ENCODE measurements around the gene IL13.

Gene IL13

DNA sequence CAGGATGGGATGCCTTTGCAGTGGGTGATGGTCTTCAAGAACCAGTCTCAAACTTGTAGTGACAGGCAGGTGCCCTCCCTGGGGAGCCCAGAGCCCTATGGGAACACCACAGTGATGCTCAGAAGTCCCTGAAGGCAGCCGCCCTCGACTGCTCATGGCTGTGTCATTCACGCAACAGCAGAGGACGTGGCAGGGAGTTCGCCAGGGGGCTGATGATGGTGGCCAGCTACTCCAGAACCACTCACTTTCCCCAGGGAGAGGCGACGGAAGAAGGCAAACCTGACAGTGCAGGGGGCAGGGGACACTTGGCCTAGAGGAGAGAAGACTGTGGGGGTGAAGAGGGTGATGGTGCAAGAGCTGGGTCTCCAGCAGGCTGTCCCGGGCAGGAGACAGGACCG is 4.0 kb downstream of the IL13 start:
- TF ChIP-seq, protein P1, sequence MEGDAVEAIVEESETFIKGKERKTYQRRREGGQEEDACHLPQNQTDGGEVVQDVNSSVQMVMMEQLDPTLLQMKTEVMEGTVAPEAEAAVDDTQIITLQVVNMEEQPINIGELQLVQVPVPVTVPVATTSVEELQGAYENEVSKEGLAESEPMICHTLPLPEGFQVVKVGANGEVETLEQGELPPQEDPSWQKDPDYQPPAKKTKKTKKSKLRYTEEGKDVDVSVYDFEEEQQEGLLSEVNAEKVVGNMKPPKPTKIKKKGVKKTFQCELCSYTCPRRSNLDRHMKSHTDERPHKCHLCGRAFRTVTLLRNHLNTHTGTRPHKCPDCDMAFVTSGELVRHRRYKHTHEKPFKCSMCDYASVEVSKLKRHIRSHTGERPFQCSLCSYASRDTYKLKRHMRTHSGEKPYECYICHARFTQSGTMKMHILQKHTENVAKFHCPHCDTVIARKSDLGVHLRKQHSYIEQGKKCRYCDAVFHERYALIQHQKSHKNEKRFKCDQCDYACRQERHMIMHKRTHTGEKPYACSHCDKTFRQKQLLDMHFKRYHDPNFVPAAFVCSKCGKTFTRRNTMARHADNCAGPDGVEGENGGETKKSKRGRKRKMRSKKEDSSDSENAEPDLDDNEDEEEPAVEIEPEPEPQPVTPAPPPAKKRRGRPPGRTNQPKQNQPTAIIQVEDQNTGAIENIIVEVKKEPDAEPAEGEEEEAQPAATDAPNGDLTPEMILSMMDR (IDR thresholded peaks at IDR 0.05; ENCODE audit: low read depth, low read length, missing control alignments), result no peak
- DNase-seq (ENCODE audit: low read depth), result no peak
- no peak overlapping the region for H3K4me3 ChIP-seq (ENCODE audit: low read depth, low read length)

- DNase-seq (ENCODE audit: low read depth), result peak; percentile 82
- TF ChIP-seq, protein P1 (IDR thresholded peaks at IDR 0.05; ENCODE audit: low read depth, low read length, missing control alignments), result peak; percentile 26
- no peak overlapping the region for H3K4me3 ChIP-seq (ENCODE audit: low read depth, low read length)
Observed at GRCh38 chr5:132662925-132663770, 5.2 kb downstream of the IL13 start.

DNA sequence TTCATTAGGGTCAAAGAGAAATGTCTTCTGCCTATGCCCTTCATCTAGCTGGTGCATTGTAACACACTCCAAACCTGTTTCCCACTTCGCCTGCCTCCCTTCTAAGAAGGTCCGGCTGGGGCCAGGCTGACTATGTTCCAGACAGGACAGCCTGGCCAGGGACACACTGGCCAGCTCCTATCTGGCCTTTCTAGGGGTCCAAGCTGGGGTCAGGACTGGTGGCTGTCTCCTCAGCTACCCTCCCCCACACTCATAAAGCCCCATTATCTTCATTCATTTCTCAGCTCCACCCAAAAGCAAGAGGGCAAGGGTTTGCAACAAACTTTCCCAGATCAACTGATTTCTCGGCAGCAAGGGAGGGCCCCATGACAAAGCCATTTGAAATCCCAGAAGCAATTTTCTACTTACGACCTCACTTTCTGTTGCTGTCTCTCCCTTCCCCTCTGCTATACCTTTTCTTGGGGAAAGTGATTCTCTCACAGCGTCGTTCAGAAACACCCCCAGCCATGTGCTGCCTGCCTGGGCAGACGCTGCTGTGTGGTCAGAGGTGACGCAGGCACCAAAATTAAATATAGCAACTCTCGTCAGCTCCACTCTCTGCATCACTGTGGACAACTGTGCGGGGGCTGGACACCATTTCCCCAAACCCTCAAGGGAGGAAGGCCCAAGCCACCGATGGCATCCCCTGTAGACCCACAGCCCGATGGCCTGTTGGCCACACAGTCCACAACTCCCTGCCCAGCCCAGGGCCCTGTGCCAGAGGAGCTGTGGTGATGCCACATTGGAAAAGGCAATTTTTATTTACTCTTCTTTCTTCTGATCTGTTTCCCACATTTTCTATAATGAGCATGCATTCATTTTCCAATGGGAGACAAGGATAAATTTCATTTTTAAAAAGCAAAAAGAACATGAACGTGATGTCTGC is 6.1 kb downstream of the IL13 start:
- TF ChIP-seq, protein P1 (IDR thresholded peaks at IDR 0.05; ENCODE audit: low read depth, low read length, missing control alignments), result no peak
- H3K4me3 ChIP-seq (ENCODE audit: low read depth, low read length), result no peak overlapping the region
- no peak for DNase-seq (ENCODE audit: low read depth)

- TF ChIP-seq, protein P1 (IDR thresholded peaks at IDR 0.05; ENCODE audit: low read depth, low read length, missing control alignments), result no peak
- no peak overlapping the region for H3K4me3 ChIP-seq (ENCODE audit: low read depth, low read length)
- DNase-seq (ENCODE audit: low read depth), result no peak
Observed at GRCh38 chr5:132664696-132665209, 6.8 kb downstream of the IL13 start.

DNA sequence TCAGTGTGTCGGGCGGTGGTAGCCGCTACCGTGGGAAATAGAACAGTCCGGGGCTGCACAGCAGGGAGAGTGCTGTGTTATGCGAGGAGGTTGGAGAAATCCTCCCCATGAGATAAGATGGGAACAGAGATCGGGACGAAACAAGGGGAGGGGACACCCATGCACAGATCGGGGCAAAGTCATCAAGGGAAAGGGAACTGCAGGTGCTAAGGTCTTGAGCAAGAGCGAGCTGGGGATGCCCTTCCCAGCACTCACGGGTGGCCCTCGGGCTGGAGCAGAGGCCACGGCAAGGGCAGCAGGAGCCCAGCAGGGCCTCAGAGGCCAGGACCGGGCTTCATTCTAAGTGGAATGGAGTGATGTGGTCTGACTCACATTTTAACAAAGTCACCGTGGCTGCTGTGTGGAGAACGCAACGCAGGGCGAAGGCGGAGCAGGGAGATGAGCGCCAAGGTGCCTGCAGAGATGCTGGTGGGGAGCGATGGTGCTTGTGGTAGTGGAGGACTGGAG is 7.7 kb downstream of the IL13 start:
- H3K4me3 ChIP-seq (ENCODE audit: low read depth, low read length), result no peak overlapping the region
- TF ChIP-seq, protein P1 (IDR thresholded peaks at IDR 0.05; ENCODE audit: low read depth, low read length, missing control alignments), result no peak
- no peak for DNase-seq (ENCODE audit: low read depth)

- TF ChIP-seq, protein P1 (IDR thresholded peaks at IDR 0.05; ENCODE audit: low read depth, low read length, missing control alignments), result no peak
- no peak for DNase-seq (ENCODE audit: low read depth)
- no peak overlapping the region for H3K4me3 ChIP-seq (ENCODE audit: low read depth, low read length)
Observed at GRCh38 chr5:132666310-132667123, 8.5 kb downstream of the IL13 start.
